ENCODE results near the gene CACNA1C. TPM values are rescaled to one million over a fixed set of nuclear protein-coding genes. Genes with fewer than 3 reads are reported as not detected.

The CACNA1C gene
- total RNA-seq, 1 donor, result 16.6 TPM

DNA sequence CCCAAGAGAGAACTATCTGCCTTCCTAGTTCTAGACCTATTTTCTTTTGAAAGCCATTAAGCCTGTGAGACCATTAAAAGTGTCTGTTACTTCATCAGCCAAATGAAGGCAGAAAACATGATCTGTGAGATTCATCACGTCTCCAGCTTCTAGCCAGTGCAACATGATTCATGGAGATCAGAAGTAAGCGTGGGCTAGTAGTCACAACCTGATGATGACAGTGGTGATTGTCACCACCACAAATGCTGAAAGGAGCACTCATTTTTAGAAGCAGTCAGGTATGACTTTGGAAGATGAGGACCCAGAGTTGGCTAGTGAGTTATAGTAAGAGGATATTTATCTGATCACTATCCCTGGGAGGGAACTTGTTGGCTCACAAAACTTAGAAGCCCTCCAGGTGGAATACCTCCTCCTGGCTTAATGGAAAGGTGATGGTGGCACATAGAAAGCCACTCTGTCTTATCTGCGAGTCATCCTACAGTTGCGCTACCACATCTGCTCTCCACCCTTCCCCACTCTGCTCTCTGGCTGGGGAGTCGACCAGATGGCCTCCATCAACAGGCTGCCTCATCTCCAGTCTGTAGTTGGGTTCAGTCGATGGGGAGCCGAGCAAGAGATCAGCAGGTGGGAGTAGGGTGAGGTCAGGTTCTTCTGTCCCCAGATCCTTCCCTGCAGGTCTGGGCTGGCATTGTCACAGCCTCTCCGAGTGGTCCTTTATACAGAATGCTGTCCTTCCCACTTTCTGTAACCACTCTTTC lies 424.4 kb downstream of the CACNA1C start:
- TF ChIP-seq CTCF (IDR thresholded peaks at IDR 0.05; ENCODE audit: insufficient read depth, low read length), result no peak
- DNase-seq (ENCODE audit: low read depth), result no peak
- H3K4me3 ChIP-seq (ENCODE audit: low read depth, low read length), result no peak overlapping the region

- no peak overlapping the region for H3K4me3 ChIP-seq (ENCODE audit: low read depth, low read length)
- DNase-seq (ENCODE audit: low read depth), result no peak
- TF ChIP-seq CTCF (IDR thresholded peaks at IDR 0.05; ENCODE audit: insufficient read depth, low read length), result no peak
These were observed 427.2 kb downstream of the CACNA1C start for GRCh38 chr12:2479851-2480535.

GRCh38 chr12:2481346-2481745 lies 428.6 kb downstream of the CACNA1C start:
- DNase-seq (ENCODE audit: low read depth), result no peak
- TF ChIP-seq CTCF (IDR thresholded peaks at IDR 0.05; ENCODE audit: insufficient read depth, low read length), result no peak

GRCh38 chr12:2481951-2482350 lies 429.2 kb downstream of the CACNA1C start:
- no peak overlapping the region for H3K4me3 ChIP-seq (ENCODE audit: low read depth, low read length)
- no peak for DNase-seq (ENCODE audit: low read depth)
- TF ChIP-seq CTCF (IDR thresholded peaks at IDR 0.05; ENCODE audit: insufficient read depth, low read length), result no peak

More at GRCh38 chr12:2481346-2481745, 428.6 kb downstream of the CACNA1C start:
- no peak overlapping the region for H3K4me3 ChIP-seq (ENCODE audit: low read depth, low read length)

DNA sequence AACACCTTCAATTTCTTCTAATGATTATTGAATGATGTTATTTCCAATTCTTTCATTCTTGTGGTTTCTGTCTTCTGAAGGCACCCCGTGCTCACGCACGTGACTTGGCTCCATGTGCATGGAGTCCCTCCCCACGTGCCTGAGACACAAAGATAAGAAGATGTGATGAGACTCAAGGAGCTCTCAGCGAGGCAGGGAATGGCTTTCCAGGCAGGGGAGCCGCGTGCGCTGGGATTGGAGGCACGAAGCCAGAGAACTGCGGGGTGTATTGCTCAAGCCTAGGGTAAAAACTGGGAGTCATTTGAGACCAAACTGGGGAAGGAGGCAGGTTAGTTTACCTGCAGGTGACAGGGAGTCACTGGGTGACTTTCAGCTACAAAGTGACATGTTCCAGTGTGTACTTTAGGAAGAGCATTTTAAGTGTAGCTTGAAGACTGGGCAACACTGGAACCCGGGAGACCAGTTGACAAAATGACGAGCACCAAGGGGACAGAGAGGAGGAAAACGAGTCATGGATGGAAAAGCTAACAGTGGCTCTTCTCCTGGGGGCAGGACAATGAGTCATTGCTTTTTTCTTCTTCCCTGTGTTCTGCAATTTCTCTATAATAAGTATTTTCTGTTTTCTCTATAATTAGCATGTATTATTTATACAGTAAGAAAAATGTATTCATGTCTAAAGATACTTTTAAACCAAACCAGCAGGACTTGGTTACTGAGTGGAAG lies 430.3 kb downstream of the CACNA1C start:
- peak; percentile 1 for DNase-seq (ENCODE audit: low read depth)
- H3K4me3 ChIP-seq (ENCODE audit: low read depth, low read length), result no peak overlapping the region
- TF ChIP-seq CTCF (IDR thresholded peaks at IDR 0.05; ENCODE audit: insufficient read depth, low read length), result no peak

- DNase-seq (ENCODE audit: low read depth), result no peak
- no peak for TF ChIP-seq CTCF (IDR thresholded peaks at IDR 0.05; ENCODE audit: insufficient read depth, low read length)
- no peak overlapping the region for H3K4me3 ChIP-seq (ENCODE audit: low read depth, low read length)
These were observed 430.9 kb downstream of the CACNA1C start for GRCh38 chr12:2483713-2484112.

All from fibroblast of the aortic adventitia (primary cell).